GM06990 (cell line): ENCODE data around the gene DCHS1.
"Not testable (repeated sequence)": the region's sequence is repeated elsewhere in the genome, so short reads cannot be mapped to it uniquely, and the experiment has no call there.

Experiments
- DNase-seq: peaks from one replicate; pipeline ENCODE4 v3.0.0-alpha.2; 2011; ENCODE audit not compliant: insufficient read length; ENCODE audit errors: extremely low read depth
- H3K27me3 ChIP-seq: replicated peaks from 2 replicates; pipeline ENCODE4 v1.6.0; 2011; ENCODE audit warnings: low read length; ENCODE audit not compliant: control insufficient read depth, insufficient read depth
- H3K36me3 ChIP-seq: 2 replicates; pipeline ENCODE4 v1.5.1; 2011; ENCODE audit warnings: low read length; ENCODE audit not compliant: control insufficient read depth, insufficient read depth
- H3K4me3 ChIP-seq: replicated peaks from 2 replicates; pipeline ENCODE4 v1.5.1; 2011; ENCODE audit warnings: low read depth, mild to moderate bottlenecking, control low read depth, low read length
- CTCF ChIP-seq: IDR thresholded peaks from 2 replicates; pipeline ENCODE4 v1.5.1; 2011; ENCODE audit warnings: low read length, control low read depth, mild to moderate bottlenecking, inconsistent platforms; ENCODE audit not compliant: insufficient read depth, poor library complexity, severe bottlenecking

DCHS1 gene

GRCh38 chr11:6693342-6694228 is 38.0 kb upstream of the DCHS1 start:
- Histone ChIP-seq H3K36me3 (no peaks in the 10 kb centered on the region), H3K4me3 (no peak overlapping the region), H3K27me3 (no peaks in the 10 kb centered on the region)
- TF ChIP-seq CTCF = no peak
- DNase-seq = no peak

DNA sequence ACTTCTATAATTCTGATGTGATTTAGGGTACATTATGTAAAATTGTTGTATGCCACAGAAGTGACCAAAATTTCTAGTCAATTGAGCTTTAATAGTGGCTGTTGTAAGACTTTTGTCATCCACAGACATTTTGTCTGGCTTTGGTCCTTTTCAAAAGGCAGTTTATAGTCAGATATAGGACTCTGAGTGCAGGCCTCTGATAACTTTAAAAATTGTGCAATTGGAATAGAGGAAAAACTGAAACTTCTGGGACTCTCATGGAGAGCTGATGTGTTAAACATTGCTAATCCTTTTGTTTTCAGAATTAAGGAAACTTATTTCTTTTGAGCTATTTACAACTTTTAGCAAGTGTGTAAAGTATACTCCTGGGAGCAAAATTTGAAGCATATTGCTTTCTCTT is 36.5 kb upstream of the DCHS1 start:
- no peak for TF ChIP-seq CTCF
- H3K4me3 ChIP-seq = no peak overlapping the region
- H3K27me3 ChIP-seq = no peaks in the 10 kb centered on the region
- DNase-seq = no peak
- H3K36me3 ChIP-seq = no peaks in the 10 kb centered on the region

DNA sequence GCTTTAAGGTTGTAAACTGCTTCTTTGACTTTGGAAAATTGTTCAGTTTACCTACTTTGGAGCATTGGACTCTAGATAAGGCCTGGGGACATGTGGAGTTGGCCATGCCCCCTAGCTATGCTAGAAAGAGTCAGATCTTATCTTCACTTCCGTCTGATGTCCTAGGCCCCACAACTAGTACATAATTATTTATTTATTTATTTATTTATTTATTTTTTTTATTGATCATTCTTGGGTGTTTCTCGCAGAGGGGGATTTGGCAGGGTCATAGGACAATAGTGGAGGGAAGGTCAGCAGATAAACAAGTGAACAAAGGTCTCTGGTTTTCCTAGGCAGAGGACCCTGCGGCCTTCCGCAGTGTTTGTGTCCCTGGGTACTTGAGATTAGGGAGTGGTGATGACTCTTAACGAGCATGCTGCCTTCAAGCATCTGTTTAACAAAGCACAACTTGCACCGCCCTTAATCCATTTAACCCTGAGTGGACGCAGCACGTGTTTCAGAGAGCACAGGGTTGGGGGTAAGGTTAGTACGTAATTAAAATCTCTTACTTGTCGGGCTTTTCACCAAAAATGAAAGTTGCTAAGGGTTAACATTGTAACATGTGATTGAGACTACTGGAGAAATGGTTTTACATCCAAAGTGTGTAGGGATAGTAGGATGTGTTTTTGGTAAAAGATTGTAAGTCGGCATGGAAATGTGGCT is 35.0 kb upstream of the DCHS1 start:
- not testable (repeated sequence) for H3K36me3 ChIP-seq, DNase-seq, H3K27me3 ChIP-seq, H3K4me3 ChIP-seq

DNA sequence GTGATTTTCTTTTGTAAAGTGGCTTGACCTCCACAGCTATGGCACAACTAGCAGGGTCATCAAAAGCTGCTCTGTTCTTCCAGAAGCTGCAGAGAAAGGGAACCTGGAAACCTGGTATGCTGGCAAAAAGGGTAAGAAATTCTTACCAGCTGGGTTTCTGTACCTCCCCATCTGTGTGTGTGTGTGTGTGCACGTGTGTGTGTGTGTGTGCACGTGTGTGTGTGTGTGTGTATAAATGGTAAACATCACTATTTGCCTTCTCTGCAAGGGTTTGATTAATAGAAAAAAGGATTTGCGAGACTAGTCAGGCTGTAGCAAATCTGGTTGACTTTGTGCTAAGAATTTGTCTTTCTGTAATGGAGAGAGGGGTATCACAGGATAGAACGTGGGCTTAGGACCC is 32.3 kb upstream of the DCHS1 start:
- no peak for DNase-seq
- no peaks in the 10 kb centered on the region for H3K36me3 ChIP-seq

GRCh38 chr11:6686006-6686405 is 30.4 kb upstream of the DCHS1 start:
- H3K4me3 ChIP-seq = no peak overlapping the region
- H3K36me3 ChIP-seq = peaks cover 2% of the 10 kb centered on the region
- no peaks in the 10 kb centered on the region for H3K27me3 ChIP-seq
- no peak for DNase-seq
- no peak for TF ChIP-seq CTCF

More for the DNA sequence above, 32.3 kb upstream of the DCHS1 start:
- no peak overlapping the region for H3K4me3 ChIP-seq
- no peaks in the 10 kb centered on the region for H3K27me3 ChIP-seq
- no peak for TF ChIP-seq CTCF

DNA sequence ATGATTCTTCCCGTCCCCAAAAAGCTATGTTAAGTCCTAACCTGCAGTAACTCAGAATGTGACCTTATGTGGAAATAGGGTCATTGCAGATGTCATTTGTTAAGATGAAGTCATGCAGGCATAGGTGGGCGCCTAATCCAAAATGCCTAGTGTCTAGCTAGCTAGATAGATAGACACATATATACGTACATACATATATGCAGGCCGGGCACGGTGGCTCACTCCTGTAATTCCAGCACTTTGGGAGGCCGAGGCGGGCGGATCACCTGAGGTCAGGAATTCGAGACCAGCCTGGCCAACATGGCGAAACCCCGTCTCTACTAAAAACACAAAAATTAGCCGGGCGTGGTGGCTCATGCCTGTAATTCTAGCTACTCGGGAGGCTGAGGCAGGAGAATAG is 28.5 kb upstream of the DCHS1 start:
- H3K27me3 ChIP-seq, H3K36me3 ChIP-seq, H3K4me3 ChIP-seq, DNase-seq: not testable (repeated sequence)
